HG03571 (cell line): ENCODE data around the gene RAD51B.

Experiments used
- ATAC-seq: cut with Tn5 transposase; IDR thresholded peaks from one replicate; pipeline ENCODE4 v1.9.1; 2021; ENCODE audit not compliant: unreplicated experiment

Gene RAD51B

GRCh38 chr14:68532496-68532895 lies 712.9 kb downstream of the RAD51B start:
- no peak for ATAC-seq

GRCh38 chr14:68534276-68534675 lies 714.7 kb downstream of the RAD51B start:
- ATAC-seq = no peak

- ATAC-seq = no peak
Observed at GRCh38 chr14:68535404-68536017, 715.9 kb downstream of the RAD51B start.

- ATAC-seq = no peak
Observed at GRCh38 chr14:68536018-68536410, 716.4 kb downstream of the RAD51B start.

GRCh38 chr14:68538639-68539038 lies 719.1 kb downstream of the RAD51B start:
- ATAC-seq = no peak

GRCh38 chr14:68539241-68539737 lies 719.7 kb downstream of the RAD51B start:
- no peak for ATAC-seq

GRCh38 chr14:68539789-68540188 lies 720.2 kb downstream of the RAD51B start:
- ATAC-seq = no peak

- no peak for ATAC-seq
Observed at GRCh38 chr14:68541178-68541896, 721.8 kb downstream of the RAD51B start.

GRCh38 chr14:68542346-68542745 lies 722.8 kb downstream of the RAD51B start:
- ATAC-seq = no peak

- ATAC-seq = no peak
Observed at GRCh38 chr14:68543516-68543915, 723.9 kb downstream of the RAD51B start.

- ATAC-seq = no peak
Observed at GRCh38 chr14:68544081-68544892, 724.7 kb downstream of the RAD51B start.

GRCh38 chr14:68546839-68547238 lies 727.3 kb downstream of the RAD51B start:
- ATAC-seq = no peak

GRCh38 chr14:68547305-68548193 lies 728.0 kb downstream of the RAD51B start:
- ATAC-seq = no peak

GRCh38 chr14:68548194-68549076 lies 728.9 kb downstream of the RAD51B start:
- no peak for ATAC-seq

GRCh38 chr14:68550338-68550715 lies 730.7 kb downstream of the RAD51B start:
- ATAC-seq = no peak

GRCh38 chr14:68551045-68551683 lies 731.6 kb downstream of the RAD51B start:
- ATAC-seq = no peak

GRCh38 chr14:68552075-68552474 lies 732.5 kb downstream of the RAD51B start:
- no peak for ATAC-seq

- ATAC-seq = no peak
Observed at GRCh38 chr14:68552602-68553001, 733.0 kb downstream of the RAD51B start.

- ATAC-seq = no peak
Observed at GRCh38 chr14:68553311-68553710, 733.7 kb downstream of the RAD51B start.
